Stimulated activated CD4-positive, alpha-beta T cell treated with anti-CD3 and anti-CD28 coated beads, Interleukin-4, amount 100 ng/mL, for 24 hours (primary cell): ENCODE results near the gene IL36B.

Source experiments
- DNase-seq: peaks from one replicate; pipeline ENCODE4 v3.0.0-alpha.2; 2020

Gene IL36B

DNA sequence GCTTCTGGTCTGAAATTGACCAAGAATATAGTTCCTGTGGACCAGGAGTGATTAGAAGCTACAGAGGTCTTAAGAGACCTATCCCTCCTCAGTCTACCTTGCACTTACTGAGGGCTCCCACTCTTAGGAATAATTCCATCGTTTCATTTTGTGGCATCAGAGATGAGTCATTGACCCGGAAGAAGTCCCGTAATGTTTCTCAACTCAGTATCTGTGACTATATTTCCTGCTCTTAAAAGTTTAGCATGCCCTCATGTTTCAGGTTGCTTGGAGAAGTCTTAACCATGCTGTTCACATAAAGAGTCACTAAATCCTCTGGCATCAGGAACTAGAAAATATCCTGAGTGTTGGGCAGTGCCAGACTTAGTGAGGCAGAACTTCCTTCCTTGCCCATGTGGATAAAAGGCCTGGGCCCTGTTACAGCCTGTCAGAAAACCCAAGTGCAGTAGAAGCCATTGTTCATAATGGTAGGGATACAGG, 47.6 kb downstream of the IL36B start, which contains the start of gene IL36A:
IL36A (plus strand) TSS at position 430 of the 480 bp plus-strand sequence. CDS start 413 bp downstream, outside the sequence.
- DNase-seq, result no peak

DNA sequence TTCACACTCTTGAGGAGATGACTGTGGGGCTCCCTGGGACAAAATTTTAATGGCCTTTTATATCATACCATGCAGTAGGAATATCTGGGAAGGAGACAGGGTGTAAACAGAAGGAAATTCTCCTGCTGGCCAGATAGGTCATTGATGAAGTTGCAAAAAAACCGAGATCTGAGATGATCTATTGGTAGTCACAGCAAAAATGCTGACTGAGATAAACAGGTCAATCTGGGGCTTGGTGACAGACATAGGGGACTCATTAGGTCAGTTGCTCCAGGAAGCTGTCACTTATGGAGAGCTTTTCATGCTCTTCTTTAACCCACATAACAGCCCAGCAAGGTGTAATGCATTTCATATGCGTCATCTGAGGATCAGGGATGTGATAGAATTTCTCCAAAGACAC, 50.0 kb downstream of the IL36B start:
- no peak for DNase-seq

DNA sequence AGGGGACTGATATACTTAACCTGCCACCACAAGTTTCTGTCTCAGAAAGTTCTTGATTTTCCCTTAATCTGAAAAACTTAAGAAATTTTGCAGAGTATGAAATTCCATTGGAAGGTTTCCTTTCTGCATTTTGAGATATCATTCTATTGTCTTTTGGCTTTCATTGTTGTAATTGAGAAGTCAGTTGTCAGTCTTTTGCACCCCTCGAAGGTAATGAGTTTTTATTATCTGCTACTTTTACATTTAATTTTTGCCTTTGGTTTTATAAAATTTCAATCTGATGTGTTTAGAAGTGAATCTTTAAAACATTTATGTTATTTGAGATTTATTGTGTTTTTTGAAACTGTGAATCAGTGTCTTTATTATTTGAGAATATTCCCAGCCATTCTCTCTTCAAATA, 52.2 kb downstream of the IL36B start:
- no peak for DNase-seq

DNA sequence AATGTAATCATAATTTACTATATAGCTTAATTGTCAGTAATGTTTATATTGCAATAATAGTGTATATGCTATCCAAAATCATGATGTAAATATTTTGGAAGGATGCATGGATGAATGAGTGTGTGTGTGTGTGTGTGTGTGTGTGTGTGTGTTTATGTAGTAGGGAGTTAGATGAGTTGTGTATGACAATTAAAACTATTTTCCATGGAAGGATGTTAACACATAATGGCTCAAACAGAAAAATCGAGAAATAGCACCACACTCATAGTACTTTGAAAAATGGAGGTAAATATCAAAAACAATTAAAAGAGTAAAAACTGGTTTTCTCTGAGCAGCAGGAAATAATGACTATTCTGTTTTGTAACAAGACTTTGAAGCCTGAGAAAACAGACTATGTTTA, 55.5 kb downstream of the IL36B start:
- no peak for DNase-seq

DNA sequence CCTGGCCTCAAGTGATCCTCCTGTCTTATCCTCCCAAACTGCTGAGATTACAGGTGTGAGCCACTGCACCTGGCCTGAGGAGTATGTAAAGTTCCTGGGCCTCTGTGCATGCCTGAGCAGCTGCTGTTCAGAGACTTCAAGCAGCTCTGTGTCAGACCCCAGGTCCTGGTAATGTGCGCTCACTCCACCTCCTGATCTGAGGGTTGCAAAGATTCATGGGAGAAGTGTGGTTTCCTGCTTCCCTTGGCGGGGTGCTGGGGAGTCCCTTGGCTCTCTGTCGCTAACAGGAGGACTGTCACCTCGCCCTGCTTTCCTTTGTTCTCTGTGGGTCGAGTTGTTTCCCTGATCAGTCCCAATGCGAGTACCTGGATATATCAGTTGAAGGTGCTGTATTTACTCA, 56.0 kb downstream of the IL36B start:
- peak; percentile 51 for DNase-seq

DNA sequence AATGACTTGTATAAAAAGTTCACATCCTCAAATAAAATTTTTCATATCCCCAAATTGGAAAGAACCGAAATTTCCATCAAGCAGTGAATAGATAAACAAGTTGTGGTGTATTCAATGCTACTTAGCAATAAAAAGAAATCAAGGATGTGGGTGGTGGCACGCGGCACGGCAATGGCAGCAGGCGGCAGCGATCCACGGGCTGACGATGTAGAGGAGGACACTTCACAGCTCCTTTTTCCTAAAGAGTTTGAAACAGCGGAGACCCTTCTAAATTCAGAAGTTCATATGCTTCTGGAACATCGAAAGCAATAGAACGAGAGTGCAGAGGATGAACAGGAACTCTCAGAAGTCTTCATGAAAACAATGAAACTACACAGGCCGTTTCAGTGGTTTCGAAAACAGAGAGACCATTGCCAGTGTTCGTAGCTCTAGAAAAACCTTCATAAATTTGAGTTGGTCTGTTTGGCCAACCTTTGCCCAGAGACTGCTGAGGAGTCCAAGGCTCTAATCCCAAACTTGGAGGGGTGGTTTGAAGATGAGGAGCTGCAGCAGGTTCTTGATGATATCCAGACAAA, 57.2 kb downstream of the IL36B start:
- DNase-seq, result no peak

DNA sequence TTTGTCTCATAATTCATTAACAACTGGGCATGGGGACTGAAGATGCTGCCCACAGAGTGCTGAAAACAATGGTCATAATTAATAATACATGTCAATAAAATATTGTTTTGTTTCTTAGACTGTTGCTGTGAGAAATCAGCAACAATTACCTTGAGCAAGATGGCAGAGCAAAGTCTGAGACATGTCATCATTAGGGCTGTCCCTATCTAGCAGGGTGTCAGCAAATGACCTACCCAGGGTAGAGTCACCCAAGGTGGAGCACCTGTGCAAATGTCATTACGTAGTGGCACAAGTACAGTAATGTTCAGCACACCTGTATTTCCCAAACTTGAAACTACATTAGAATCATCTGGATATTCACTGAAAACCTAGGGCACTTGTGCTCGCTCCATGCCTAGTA, 58.0 kb downstream of the IL36B start:
- no peak for DNase-seq

DNA sequence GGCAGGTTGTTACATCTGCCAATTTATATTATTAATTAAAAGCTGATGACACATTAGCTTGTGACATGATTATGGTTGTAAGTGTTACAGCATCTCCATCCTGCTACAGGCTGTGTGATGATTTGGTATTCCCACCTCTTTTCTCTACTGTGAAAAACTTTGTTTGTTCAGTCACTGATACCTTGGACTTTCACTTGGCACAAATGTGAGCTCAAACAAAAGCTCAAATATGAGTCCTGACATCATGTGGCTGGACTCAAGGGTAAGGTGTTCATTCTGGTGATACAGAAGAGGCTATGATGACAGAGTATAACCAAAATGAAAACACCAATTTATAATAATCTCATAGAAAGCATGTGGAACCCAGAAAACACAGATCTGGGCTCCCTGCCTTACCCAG, 58.8 kb downstream of the IL36B start:
- DNase-seq, result no peak

DNA sequence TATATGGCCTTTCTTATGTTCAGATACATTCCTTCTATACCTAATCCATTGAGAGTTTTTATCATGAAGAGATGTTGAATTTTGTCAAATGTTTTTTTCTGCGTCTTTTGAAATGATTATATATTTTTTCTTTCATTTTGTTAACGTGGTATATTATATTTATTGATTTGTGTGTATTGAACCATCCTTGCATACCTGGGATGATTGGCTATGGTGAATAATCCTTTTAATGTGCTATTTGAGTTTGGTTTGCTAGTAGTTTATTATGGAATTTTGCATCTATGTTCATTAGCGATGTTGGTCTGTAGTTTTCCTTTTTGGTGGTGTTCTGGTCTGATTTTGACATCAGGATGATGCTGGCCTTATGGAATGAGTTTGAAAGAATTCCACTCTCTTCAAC, 63.1 kb downstream of the IL36B start:
- no peak for DNase-seq

DNA sequence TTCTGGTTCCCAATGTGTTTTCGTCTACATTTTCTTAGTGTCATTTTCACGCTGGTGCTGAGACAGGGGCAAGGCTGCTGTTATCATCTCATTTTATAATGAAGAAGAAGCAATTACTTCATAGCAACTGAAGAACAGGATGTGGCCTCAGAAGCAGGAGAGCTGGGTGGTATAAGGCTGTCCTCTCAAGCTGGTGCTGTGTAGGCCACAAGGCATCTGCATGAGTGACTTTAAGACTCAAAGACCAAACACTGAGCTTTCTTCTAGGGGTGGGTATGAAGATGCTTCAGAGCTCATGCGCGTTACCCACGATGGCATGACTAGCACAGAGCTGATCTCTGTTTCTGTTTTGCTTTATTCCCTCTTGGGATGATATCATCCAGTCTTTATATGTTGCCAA, 67.6 kb downstream of the IL36B start:
- peak; percentile 23 for DNase-seq

DNA sequence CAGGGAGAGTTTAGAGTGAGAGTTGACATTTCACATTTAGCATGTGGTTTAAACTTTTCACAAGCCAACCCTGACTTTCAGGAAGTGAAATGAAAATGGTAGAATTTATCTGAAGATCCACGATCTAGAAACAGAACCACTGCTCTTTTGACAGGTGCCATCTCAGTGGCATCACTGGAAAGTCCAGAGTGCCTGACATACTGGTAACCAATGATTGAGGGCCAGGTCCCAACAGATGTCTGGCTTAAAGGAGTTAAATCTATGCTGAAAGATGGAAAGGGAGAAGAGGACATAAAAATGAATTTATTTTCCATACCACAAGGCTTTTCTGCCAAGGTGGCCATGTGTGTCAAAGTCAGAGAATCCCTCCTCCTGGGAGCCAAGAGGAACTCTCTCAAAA, 72.1 kb downstream of the IL36B start:
- DNase-seq, result no peak

DNA sequence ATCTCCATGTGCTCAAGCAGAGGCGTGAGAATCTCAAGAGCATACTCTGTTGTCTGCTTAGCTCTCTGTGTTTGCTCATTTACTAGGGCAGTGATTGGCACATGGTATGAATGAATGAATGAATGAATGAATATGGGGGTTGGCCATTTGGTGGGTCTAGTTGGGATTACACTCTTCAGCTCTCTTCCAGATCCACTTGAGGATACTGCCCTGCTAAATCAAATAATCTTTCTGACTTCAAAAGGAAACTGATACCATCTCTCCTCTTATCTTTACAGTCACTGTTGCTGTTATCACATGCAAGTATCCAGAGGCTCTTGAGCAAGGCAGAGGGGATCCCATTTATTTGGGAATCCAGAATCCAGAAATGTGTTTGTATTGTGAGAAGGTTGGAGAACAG, 72.9 kb downstream of the IL36B start:
- DNase-seq, result no peak

DNA sequence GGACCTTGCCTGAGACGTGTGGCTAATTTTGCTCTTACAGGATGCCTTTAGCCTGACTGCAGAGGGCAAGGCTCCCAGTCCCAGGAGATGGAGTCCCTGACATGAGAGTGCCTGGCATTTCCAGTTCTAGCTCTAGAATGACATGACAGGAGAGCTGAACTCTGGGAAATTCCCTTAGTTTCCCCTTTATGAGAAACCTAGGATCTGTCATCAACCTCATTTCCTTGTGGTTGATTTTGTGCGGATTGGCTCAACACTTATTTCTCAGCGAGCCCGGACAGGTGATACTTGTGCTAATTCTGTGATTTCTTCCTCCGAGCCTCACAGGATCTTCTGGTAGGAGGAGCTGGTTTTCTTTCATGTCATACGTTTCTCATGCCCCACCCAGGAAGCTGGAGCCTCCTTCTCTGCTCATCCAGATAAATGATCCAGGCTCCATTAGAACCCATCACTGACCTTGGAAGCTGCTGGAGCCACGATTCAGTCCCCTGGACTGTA, 75.1 kb downstream of the IL36B start, which contains the start of gene IL36G:
IL36G (plus strand) TSS at position 448 of the 498 bp plus-strand sequence. CDS start 633 bp downstream, outside the sequence.
- DNase-seq, result no peak
